ENCODE data around the gene RHEX.
"Not testable (repeated sequence)": the region's sequence is repeated elsewhere in the genome, so short reads cannot be mapped to it uniquely, and the experiment has no call there.

The RHEX gene

GRCh38 chr1:206064001-206064400, 11.0 kb downstream of the RHEX start:
- not testable (repeated sequence) for H3K4me1 ChIP-seq (ENCODE audit: control insufficient read depth in 1 of 2, insufficient read depth in 2 of 2, low read length in 2 of 2); H3K9me3 ChIP-seq (ENCODE audit: control insufficient read depth in 1 of 2, low read length in 2 of 2); H3K27me3 ChIP-seq (ENCODE audit: low read depth, low read length); H3K4me3 ChIP-seq (ENCODE audit: low read depth in 1 of 2, low read length in 2 of 2); H3K36me3 ChIP-seq (ENCODE audit: control insufficient read depth in 1 of 2, insufficient read depth in 2 of 2, low read length in 2 of 2); H3K27ac ChIP-seq (ENCODE audit: low read length)

- H3K4me3 ChIP-seq (ENCODE audit: low read depth in 1 of 2, low read length in 2 of 2); H3K9me3 ChIP-seq (ENCODE audit: control insufficient read depth in 1 of 2, low read length in 2 of 2); H3K27me3 ChIP-seq (ENCODE audit: low read depth, low read length); H3K27ac ChIP-seq (ENCODE audit: low read length); H3K4me1 ChIP-seq (ENCODE audit: control insufficient read depth in 1 of 2, insufficient read depth in 2 of 2, low read length in 2 of 2); H3K36me3 ChIP-seq (ENCODE audit: control insufficient read depth in 1 of 2, insufficient read depth in 2 of 2, low read length in 2 of 2): not testable (repeated sequence)
Measured at GRCh38 chr1:206064501-206064900, 11.5 kb downstream of the RHEX start.

GRCh38 chr1:206065547-206066145, 12.7 kb downstream of the RHEX start:
- Histone ChIP-seq H3K27ac (ENCODE audit: low read length) (no peak overlapping the region), H3K27me3 (ENCODE audit: low read depth, low read length) (no peaks in the 10 kb centered on the region), H3K9me3 (ENCODE audit: control insufficient read depth in 1 of 2, low read length in 2 of 2) (no peaks in the 10 kb centered on the region), H3K4me1 (ENCODE audit: control insufficient read depth in 1 of 2, insufficient read depth in 2 of 2, low read length in 2 of 2) (no peaks in the 10 kb centered on the region), H3K36me3 (ENCODE audit: control insufficient read depth in 1 of 2, insufficient read depth in 2 of 2, low read length in 2 of 2) (no peaks in the 10 kb centered on the region), H3K4me3 (ENCODE audit: low read depth in 1 of 2, low read length in 2 of 2) (no peak overlapping the region)

GRCh38 chr1:206066479-206067171, 13.7 kb downstream of the RHEX start:
- Histone ChIP-seq H3K27ac (ENCODE audit: low read length) (no peak overlapping the region), H3K27me3 (ENCODE audit: low read depth, low read length) (no peaks in the 10 kb centered on the region), H3K4me3 (ENCODE audit: low read depth in 1 of 2, low read length in 2 of 2) (no peak overlapping the region), H3K36me3 (ENCODE audit: control insufficient read depth in 1 of 2, insufficient read depth in 2 of 2, low read length in 2 of 2) (no peaks in the 10 kb centered on the region), H3K9me3 (ENCODE audit: control insufficient read depth in 1 of 2, low read length in 2 of 2) (no peaks in the 10 kb centered on the region), H3K4me1 (ENCODE audit: control insufficient read depth in 1 of 2, insufficient read depth in 2 of 2, low read length in 2 of 2) (no peaks in the 10 kb centered on the region)

- Histone ChIP-seq H3K4me1 (ENCODE audit: control insufficient read depth in 1 of 2, insufficient read depth in 2 of 2, low read length in 2 of 2) (no peaks in the 10 kb centered on the region), H3K27ac (ENCODE audit: low read length) (no peak overlapping the region), H3K27me3 (ENCODE audit: low read depth, low read length) (no peaks in the 10 kb centered on the region), H3K4me3 (ENCODE audit: low read depth in 1 of 2, low read length in 2 of 2) (no peak overlapping the region), H3K36me3 (ENCODE audit: control insufficient read depth in 1 of 2, insufficient read depth in 2 of 2, low read length in 2 of 2) (no peaks in the 10 kb centered on the region), H3K9me3 (ENCODE audit: control insufficient read depth in 1 of 2, low read length in 2 of 2) (no peaks in the 10 kb centered on the region)
Measured at GRCh38 chr1:206067486-206068227, 14.7 kb downstream of the RHEX start.

- Histone ChIP-seq H3K4me3 (ENCODE audit: low read depth in 1 of 2, low read length in 2 of 2) (no peak overlapping the region), H3K27me3 (ENCODE audit: low read depth, low read length) (no peaks in the 10 kb centered on the region), H3K27ac (ENCODE audit: low read length) (no peak overlapping the region), H3K9me3 (ENCODE audit: control insufficient read depth in 1 of 2, low read length in 2 of 2) (no peaks in the 10 kb centered on the region), H3K4me1 (ENCODE audit: control insufficient read depth in 1 of 2, insufficient read depth in 2 of 2, low read length in 2 of 2) (no peaks in the 10 kb centered on the region), H3K36me3 (ENCODE audit: control insufficient read depth in 1 of 2, insufficient read depth in 2 of 2, low read length in 2 of 2) (no peaks in the 10 kb centered on the region)
Measured at GRCh38 chr1:206068314-206068713, 15.3 kb downstream of the RHEX start.

GRCh38 chr1:206070627-206071304, 17.8 kb downstream of the RHEX start:
- Histone ChIP-seq H3K36me3 (ENCODE audit: control insufficient read depth in 1 of 2, insufficient read depth in 2 of 2, low read length in 2 of 2) (no peaks in the 10 kb centered on the region), H3K4me3 (ENCODE audit: low read depth in 1 of 2, low read length in 2 of 2) (no peak overlapping the region), H3K4me1 (ENCODE audit: control insufficient read depth in 1 of 2, insufficient read depth in 2 of 2, low read length in 2 of 2) (no peaks in the 10 kb centered on the region), H3K27me3 (ENCODE audit: low read depth, low read length) (no peaks in the 10 kb centered on the region), H3K27ac (ENCODE audit: low read length) (no peak overlapping the region), H3K9me3 (ENCODE audit: control insufficient read depth in 1 of 2, low read length in 2 of 2) (no peaks in the 10 kb centered on the region)

GRCh38 chr1:206074839-206075238, 21.9 kb downstream of the RHEX start:
- H3K27me3 ChIP-seq (ENCODE audit: low read depth, low read length), result no peaks in the 10 kb centered on the region
- no peaks in the 10 kb centered on the region for H3K36me3 ChIP-seq (ENCODE audit: control insufficient read depth in 1 of 2, insufficient read depth in 2 of 2, low read length in 2 of 2)
- H3K9me3 ChIP-seq (ENCODE audit: control insufficient read depth in 1 of 2, low read length in 2 of 2), result no peaks in the 10 kb centered on the region
- no peak overlapping the region for H3K27ac ChIP-seq (ENCODE audit: low read length)
- H3K4me3 ChIP-seq (ENCODE audit: low read depth in 1 of 2, low read length in 2 of 2), result no peak overlapping the region
- no peaks in the 10 kb centered on the region for H3K4me1 ChIP-seq (ENCODE audit: control insufficient read depth in 1 of 2, insufficient read depth in 2 of 2, low read length in 2 of 2)

- Histone ChIP-seq H3K27me3 (ENCODE audit: low read depth, low read length) (no peaks in the 10 kb centered on the region), H3K4me1 (ENCODE audit: control insufficient read depth in 1 of 2, insufficient read depth in 2 of 2, low read length in 2 of 2) (no peaks in the 10 kb centered on the region), H3K9me3 (ENCODE audit: control insufficient read depth in 1 of 2, low read length in 2 of 2) (no peaks in the 10 kb centered on the region), H3K27ac (ENCODE audit: low read length) (no peak overlapping the region), H3K36me3 (ENCODE audit: control insufficient read depth in 1 of 2, insufficient read depth in 2 of 2, low read length in 2 of 2) (no peaks in the 10 kb centered on the region), H3K4me3 (ENCODE audit: low read depth in 1 of 2, low read length in 2 of 2) (no peak overlapping the region)
Measured at GRCh38 chr1:206075786-206076755, 23.1 kb downstream of the RHEX start.

- H3K9me3 ChIP-seq (ENCODE audit: control insufficient read depth in 1 of 2, low read length in 2 of 2), result no peaks in the 10 kb centered on the region
- no peaks in the 10 kb centered on the region for H3K27me3 ChIP-seq (ENCODE audit: low read depth, low read length)
- no peak overlapping the region for H3K27ac ChIP-seq (ENCODE audit: low read length)
- H3K36me3 ChIP-seq (ENCODE audit: control insufficient read depth in 1 of 2, insufficient read depth in 2 of 2, low read length in 2 of 2), result no peaks in the 10 kb centered on the region
- no peak overlapping the region for H3K4me3 ChIP-seq (ENCODE audit: low read depth in 1 of 2, low read length in 2 of 2)
- H3K4me1 ChIP-seq (ENCODE audit: control insufficient read depth in 1 of 2, insufficient read depth in 2 of 2, low read length in 2 of 2), result no peaks in the 10 kb centered on the region
Measured at GRCh38 chr1:206079135-206079534, 26.2 kb downstream of the RHEX start.

Data from muscle layer of duodenum (tissue), 2 donors.